Progenitor cell of endocrine pancreas (in vitro differentiated cells): ENCODE data around the gene MTMR3. TPM values are rescaled to one million over a fixed set of nuclear protein-coding genes. Genes with fewer than 3 reads are reported as not detected.
A peak's percentile ranks its signal among the peaks of the same experiment; 100 is the strongest.

ENCODE experiments used
- DNase-seq: peaks from one replicate; pipeline ENCODE4 v3.0.0; 2021; ENCODE audit warnings: low spot score; ENCODE audit not compliant: unreplicated experiment
- H3K27ac Mint-ChIP-seq: 2 replicates; pipeline ENCODE4 v1.8.0; 2021; ENCODE audit warnings: mild to moderate bottlenecking, moderate library complexity, mixed read lengths
- H3K27me3 Mint-ChIP-seq: 2 replicates; pipeline ENCODE4 v1.8.0; 2021; ENCODE audit warnings: mixed read lengths
- H3K36me3 Mint-ChIP-seq: 2 replicates; pipeline ENCODE4 v1.8.0; 2022; ENCODE audit warnings: mixed read lengths; ENCODE audit not compliant: insufficient read depth
- H3K4me1 Mint-ChIP-seq: 2 replicates; pipeline ENCODE4 v1.8.0; 2021; ENCODE audit warnings: low read depth, mixed read lengths
- H3K4me3 Mint-ChIP-seq: 2 replicates; pipeline ENCODE4 v1.8.0; 2021; ENCODE audit warnings: low read depth, mild to moderate bottlenecking, moderate library complexity, mixed read lengths
- H3K9me3 Mint-ChIP-seq: 2 replicates; pipeline ENCODE4 v1.8.0; 2021; ENCODE audit warnings: low read depth, mixed read lengths
- total RNA-seq: library from RNA; stranded (reverse); gene quantifications from 2 replicates; pipeline ENCODE4 v1.2.1, GENCODE V29; 2021
- TF ChIP-seq, protein P1 (sequence below): fragments of 200-600 bp; sonication (generic); IDR thresholded peaks from one replicate; pipeline ENCODE4 v1.5.0; 2021; ENCODE audit warnings: antibody characterized with exemption, mild to moderate bottlenecking; ENCODE audit not compliant: unreplicated experiment

MTMR3 gene
- total RNA-seq, 1 donor from 2014 or later = 51.0 TPM

DNA sequence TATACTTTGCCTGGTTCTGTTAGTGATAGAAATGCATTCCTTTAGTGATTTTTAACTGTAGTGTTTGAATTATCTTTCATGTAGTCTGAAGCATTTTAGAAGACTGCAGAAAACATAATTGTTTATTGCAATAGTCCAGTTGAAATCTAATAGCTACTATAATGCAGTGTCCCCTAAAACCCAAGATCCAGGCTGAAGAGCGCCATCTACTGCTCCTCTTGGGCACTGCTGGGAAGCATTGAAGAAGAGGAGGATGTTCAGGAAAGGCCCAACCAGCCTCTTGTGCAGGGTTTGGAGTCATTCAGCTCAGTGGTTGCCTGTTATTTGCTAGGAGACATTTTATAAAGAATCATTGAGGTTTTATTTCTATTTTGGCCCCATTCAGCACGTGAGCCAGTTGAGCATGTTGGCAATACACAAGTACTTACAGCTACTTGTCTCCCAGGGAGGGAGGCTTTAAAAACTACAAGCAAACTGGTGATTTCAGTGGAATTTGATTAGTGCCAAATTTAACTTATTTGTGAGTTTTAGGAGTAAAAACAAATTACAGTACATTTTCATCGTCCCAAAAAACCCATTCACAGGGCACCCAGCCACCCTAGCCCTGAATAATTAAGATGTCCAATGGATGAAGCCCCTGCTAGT lies 122.4 kb downstream of the MTMR3 start:
- peak; percentile 50 for DNase-seq
- no peak overlapping the region for H3K4me3 Mint-ChIP-seq
- peaks cover 8% of the 10 kb centered on the region for H3K4me1 Mint-ChIP-seq
- H3K27me3 Mint-ChIP-seq = no peaks in the 10 kb centered on the region
- no peak overlapping the region for H3K27ac Mint-ChIP-seq
- TF ChIP-seq, protein P1, sequence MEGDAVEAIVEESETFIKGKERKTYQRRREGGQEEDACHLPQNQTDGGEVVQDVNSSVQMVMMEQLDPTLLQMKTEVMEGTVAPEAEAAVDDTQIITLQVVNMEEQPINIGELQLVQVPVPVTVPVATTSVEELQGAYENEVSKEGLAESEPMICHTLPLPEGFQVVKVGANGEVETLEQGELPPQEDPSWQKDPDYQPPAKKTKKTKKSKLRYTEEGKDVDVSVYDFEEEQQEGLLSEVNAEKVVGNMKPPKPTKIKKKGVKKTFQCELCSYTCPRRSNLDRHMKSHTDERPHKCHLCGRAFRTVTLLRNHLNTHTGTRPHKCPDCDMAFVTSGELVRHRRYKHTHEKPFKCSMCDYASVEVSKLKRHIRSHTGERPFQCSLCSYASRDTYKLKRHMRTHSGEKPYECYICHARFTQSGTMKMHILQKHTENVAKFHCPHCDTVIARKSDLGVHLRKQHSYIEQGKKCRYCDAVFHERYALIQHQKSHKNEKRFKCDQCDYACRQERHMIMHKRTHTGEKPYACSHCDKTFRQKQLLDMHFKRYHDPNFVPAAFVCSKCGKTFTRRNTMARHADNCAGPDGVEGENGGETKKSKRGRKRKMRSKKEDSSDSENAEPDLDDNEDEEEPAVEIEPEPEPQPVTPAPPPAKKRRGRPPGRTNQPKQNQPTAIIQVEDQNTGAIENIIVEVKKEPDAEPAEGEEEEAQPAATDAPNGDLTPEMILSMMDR = peak; percentile 95
- H3K9me3 Mint-ChIP-seq = no peaks in the 10 kb centered on the region
- peaks cover 10% of the 10 kb centered on the region for H3K36me3 Mint-ChIP-seq

DNA sequence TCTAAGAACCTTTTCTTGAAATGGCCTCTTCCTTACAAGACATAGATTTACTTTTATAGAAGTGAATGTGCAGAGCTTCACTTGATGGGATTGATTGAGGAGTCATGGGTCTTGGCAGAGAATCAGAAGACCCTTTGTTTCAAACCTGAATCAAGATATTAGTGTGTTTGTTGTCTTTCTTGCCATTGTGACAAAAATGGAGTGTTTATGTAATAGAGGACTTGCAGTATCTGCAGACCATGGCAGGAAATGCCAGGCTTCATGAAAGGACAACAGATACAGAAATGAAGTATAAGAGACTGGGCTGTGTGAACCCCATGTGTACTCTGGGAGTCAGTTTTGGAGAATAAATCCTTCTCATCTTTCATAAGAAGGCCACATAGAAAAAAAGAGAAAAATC lies 124.4 kb downstream of the MTMR3 start:
- Mint-ChIP-seq H3K27me3 (no peaks in the 10 kb centered on the region), H3K36me3 (peaks cover 6% of the 10 kb centered on the region), H3K27ac (no peak overlapping the region), H3K4me3 (no peak overlapping the region), H3K4me1 (peaks cover 10% of the 10 kb centered on the region), H3K9me3 (no peaks in the 10 kb centered on the region)
- TF ChIP-seq, protein P1 = no peak
- no peak for DNase-seq

DNA sequence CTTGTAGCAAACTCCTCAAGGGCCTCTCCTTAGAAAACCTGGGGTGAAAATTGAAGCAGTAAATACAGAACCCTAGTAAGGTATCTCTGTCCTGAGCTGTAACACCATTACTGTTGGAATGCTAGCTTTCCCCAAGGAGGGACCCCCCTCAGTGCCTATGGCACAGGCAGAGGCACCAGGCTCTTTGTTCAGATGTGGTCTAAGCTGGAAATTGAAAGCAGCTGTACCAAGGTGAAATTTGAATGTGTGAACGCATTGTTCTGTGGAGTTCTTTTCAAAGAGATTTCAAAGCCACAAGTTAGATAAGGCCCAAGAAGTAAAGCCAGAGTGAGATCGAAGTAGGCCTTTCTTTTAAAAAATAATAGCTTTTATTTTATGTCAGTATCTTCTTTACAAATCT lies 125.4 kb downstream of the MTMR3 start:
- Mint-ChIP-seq H3K9me3 (no peaks in the 10 kb centered on the region), H3K27ac (no peak overlapping the region), H3K4me1 (peaks cover 10% of the 10 kb centered on the region), H3K4me3 (no peak overlapping the region), H3K36me3 (peaks cover 6% of the 10 kb centered on the region), H3K27me3 (no peaks in the 10 kb centered on the region)
- no peak for DNase-seq
- TF ChIP-seq, protein P1 = no peak

DNA sequence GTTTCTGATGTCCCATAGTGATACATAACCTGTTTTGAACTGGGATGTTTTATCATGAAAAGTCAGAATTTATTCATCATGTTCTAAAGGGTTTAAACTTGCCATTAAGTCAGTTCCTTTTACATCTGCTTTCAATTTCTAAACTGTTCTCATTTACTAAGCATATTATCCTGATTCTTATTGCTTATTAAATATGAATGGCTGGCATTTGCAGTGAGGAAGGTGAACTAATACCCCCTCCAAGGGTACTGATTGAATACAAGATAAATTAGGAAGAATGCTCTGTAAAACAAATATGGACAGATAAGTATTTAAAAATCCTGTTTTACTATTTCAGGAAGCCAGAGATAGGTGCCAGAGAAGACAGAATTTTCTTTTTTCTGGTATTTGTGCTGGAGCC lies 126.5 kb downstream of the MTMR3 start:
- Mint-ChIP-seq H3K27ac (no peak overlapping the region), H3K36me3 (peaks cover 7% of the 10 kb centered on the region), H3K4me3 (no peak overlapping the region), H3K4me1 (peaks cover 10% of the 10 kb centered on the region), H3K9me3 (no peaks in the 10 kb centered on the region), H3K27me3 (no peaks in the 10 kb centered on the region)
- TF ChIP-seq, protein P1 = no peak
- no peak for DNase-seq

DNA sequence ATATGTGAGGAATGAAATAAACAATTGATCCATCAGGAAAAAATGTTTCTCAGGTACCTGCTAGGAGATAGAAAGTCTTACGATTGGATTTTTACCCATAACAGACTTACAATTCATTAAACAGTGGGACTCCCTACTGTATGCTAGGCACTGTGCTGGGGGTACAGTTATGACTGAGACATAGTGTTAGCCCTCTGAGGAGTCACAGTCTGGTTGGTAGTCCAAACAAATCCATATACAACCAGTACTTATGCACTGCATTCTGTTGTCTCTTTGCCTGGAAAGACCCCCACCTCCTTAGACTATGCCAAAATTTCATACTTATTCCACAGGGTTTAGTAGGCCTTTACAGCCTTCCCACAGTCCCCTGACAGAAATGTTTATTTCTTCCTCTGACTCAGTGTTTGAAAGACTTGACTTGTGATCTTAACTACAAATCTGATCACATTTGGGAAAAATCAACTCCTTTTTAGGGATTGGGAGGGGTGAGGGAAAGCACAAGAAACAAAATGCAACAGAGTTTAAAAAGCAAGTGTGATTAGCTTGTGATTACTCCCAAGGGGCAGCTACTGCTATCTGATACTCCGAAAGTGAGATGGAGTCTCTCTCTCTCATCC lies 127.9 kb downstream of the MTMR3 start:
- no peak for DNase-seq
- Mint-ChIP-seq H3K9me3 (no peaks in the 10 kb centered on the region), H3K27me3 (no peaks in the 10 kb centered on the region), H3K4me3 (no peak overlapping the region), H3K36me3 (peaks cover 12% of the 10 kb centered on the region), H3K27ac (no peak overlapping the region), H3K4me1 (peaks cover 10% of the 10 kb centered on the region)
- TF ChIP-seq, protein P1 = no peak
